MM.1S (cell line): ENCODE results near the gene XK.
A peak's percentile ranks its signal among the peaks of the same experiment; 100 is the strongest.

Source experiments
- DNase-seq: peaks from one replicate; pipeline ENCODE4 v3.0.0-alpha.2; 2015
- H2AFZ ChIP-seq: fragments of 300-600 bp; sonication (generic); 2 replicates; pipeline ENCODE4 v1.6.0; 2016; ENCODE audit warnings: antibody characterized with exemption, low read length
- H3F3A ChIP-seq: fragments of 300-600 bp; sonication (generic); 2 replicates; pipeline ENCODE4 v1.6.1; 2016; ENCODE audit warnings: mild to moderate bottlenecking, antibody characterized with exemption, low read length, moderate library complexity, mixed read lengths; ENCODE audit not compliant: insufficient read depth
- H3K27ac ChIP-seq: fragments of 300-600 bp; sonication (generic); 2 replicates; pipeline ENCODE4 v1.5.1; 2016; ENCODE audit warnings: mild to moderate bottlenecking, low read length
- H3K27me3 ChIP-seq: fragments of 300-600 bp; sonication (generic); replicated peaks from 2 replicates; pipeline ENCODE4 v1.6.0; 2016; ENCODE audit warnings: low read length; ENCODE audit not compliant: insufficient read depth
- H3K36me3 ChIP-seq: fragments of 300-600 bp; sonication (generic); replicated peaks from 2 replicates; pipeline ENCODE4 v1.6.1; 2016; ENCODE audit warnings: mild to moderate bottlenecking, low read length, mixed read lengths; ENCODE audit not compliant: insufficient read depth
- H3K4me1 ChIP-seq: fragments of 300-600 bp; sonication (generic); 2 replicates; pipeline ENCODE4 v1.6.1; 2016; ENCODE audit warnings: low read length, mixed read lengths
- H3K4me2 ChIP-seq: fragments of 300-600 bp; sonication (generic); 2 replicates; pipeline ENCODE4 v1.6.0; 2016; ENCODE audit warnings: low read depth, low read length
- H3K4me3 ChIP-seq: fragments of 300-600 bp; sonication (generic); 2 replicates; pipeline ENCODE4 v1.5.1; 2016; ENCODE audit warnings: low read length, mixed read lengths
- H3K79me2 ChIP-seq: fragments of 300-600 bp; sonication (generic); 2 replicates; pipeline ENCODE4 v1.6.1; 2016; ENCODE audit warnings: mixed run types, low read length, mixed read lengths
- H3K9ac ChIP-seq: fragments of 300-600 bp; sonication (generic); 2 replicates; pipeline ENCODE4 v1.6.1; 2016; ENCODE audit warnings: low read length, mixed read lengths
- H3K9me2 ChIP-seq: fragments of 300-600 bp; sonication (generic); replicated peaks from 2 replicates; pipeline ENCODE4 v1.6.1; 2016; ENCODE audit warnings: mild to moderate bottlenecking, low read length, mixed read lengths; ENCODE audit not compliant: insufficient read depth
- H3K9me3 ChIP-seq: fragments of 300-600 bp; sonication (generic); replicated peaks from 2 replicates; pipeline ENCODE4 v1.6.1; 2016; ENCODE audit warnings: mild to moderate bottlenecking, low read length, mixed read lengths; ENCODE audit not compliant: insufficient read depth
- H4K20me1 ChIP-seq: fragments of 300-600 bp; sonication (generic); 2 replicates; pipeline ENCODE4 v1.6.1; 2016; ENCODE audit warnings: mild to moderate bottlenecking, low read length, moderate library complexity, mixed read lengths; ENCODE audit not compliant: insufficient read depth
- CTCF ChIP-seq: fragments of 300-600 bp; sonication (generic); IDR thresholded peaks from 2 replicates; pipeline ENCODE4 v1.5.1; 2016; ENCODE audit warnings: antibody characterized with exemption, low read length, mixed read lengths
- EZH2 ChIP-seq: fragments of 300-600 bp; sonication (generic); optimal IDR thresholded peaks from 2 replicates; pipeline ENCODE3; 2017; ENCODE audit warnings: low read depth, mild to moderate bottlenecking, antibody characterized with exemption, low read length, mixed read lengths
- EZH2phosphoT487 ChIP-seq: fragments of 300-600 bp; sonication (generic); IDR thresholded peaks from 2 replicates; pipeline ENCODE4 v1.6.1; 2018; ENCODE audit warnings: antibody characterized with exemption, low read length

The XK gene

DNA sequence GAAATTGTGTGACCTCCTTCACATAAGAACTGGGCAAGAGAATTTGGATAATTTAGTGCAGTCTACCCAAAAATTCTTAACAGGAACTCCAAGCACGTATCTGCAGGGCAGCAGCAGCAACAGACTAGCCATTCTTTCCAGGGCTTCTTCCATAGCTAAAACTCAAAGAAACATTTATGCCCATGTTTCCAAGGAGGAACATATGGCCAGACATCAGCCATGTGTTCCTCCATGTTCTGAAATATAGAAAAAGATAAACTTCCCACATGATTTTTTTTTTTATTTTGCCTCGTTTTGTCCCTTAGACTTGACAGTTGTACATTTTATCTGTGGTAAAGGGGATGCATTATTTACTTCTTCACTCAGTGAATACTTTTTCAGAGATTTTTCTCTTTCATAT lies 66.7 kb downstream of the XK start:
- peaks cover 28% of the 10 kb centered on the region for H3F3A ChIP-seq

DNA sequence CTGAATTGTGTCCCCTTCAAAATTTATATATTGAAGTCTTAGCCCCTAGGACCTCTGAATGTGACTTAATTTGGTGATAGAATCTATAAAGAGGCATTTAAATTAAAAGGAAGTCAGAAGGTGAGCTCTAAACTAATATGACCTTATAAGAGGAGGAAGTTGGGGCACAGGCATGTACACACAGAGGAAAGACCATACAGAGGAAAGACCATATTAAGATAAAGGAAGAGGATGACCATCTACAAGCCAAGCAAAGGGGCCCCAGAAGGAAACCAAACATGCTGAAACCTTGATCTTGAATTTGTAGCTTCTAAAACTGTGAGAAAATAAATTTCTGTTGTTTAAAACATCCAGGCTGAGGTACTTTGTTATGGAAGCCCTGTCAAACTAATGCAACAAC lies 67.3 kb downstream of the XK start:
- DNase-seq, result no peak
- Histone ChIP-seq H3K27me3 (no peaks in the 10 kb centered on the region), H3K36me3 (no peaks in the 10 kb centered on the region), H3K9ac (no peak overlapping the region), H3K9me2 (no peaks in the 10 kb centered on the region), H3K4me1 (peaks cover 51% of the 10 kb centered on the region), H3K27ac (no peak overlapping the region; the same call in 1 of the 2 replicates), H2AFZ (no peak overlapping the region), H4K20me1 (no peaks in the 10 kb centered on the region), H3K4me3 (no peak overlapping the region), H3K79me2 (no peaks in the 10 kb centered on the region), H3F3A (peaks cover 28% of the 10 kb centered on the region), H3K9me3 (no peaks in the 10 kb centered on the region), H3K4me2 (no peak overlapping the region)
- TF ChIP-seq CTCF (no peak), EZH2 (no peak), EZH2phosphoT487 (no peak)

More for the DNA sequence above, 66.7 kb downstream of the XK start:
- no peak for TF ChIP-seq EZH2
- no peak for TF ChIP-seq CTCF
- TF ChIP-seq EZH2phosphoT487, result no peak
- Histone ChIP-seq H3K27ac (no peak overlapping the region), H3K9ac (no peak overlapping the region), H4K20me1 (no peaks in the 10 kb centered on the region), H3K4me2 (no peak overlapping the region), H3K4me1 (peaks cover 51% of the 10 kb centered on the region), H3K9me2 (no peaks in the 10 kb centered on the region), H3K79me2 (no peaks in the 10 kb centered on the region), H3K4me3 (no peak overlapping the region), H3K27me3 (no peaks in the 10 kb centered on the region), H3K9me3 (no peaks in the 10 kb centered on the region), H3K36me3 (no peaks in the 10 kb centered on the region), H2AFZ (no peak overlapping the region)
- no peak for DNase-seq

DNA sequence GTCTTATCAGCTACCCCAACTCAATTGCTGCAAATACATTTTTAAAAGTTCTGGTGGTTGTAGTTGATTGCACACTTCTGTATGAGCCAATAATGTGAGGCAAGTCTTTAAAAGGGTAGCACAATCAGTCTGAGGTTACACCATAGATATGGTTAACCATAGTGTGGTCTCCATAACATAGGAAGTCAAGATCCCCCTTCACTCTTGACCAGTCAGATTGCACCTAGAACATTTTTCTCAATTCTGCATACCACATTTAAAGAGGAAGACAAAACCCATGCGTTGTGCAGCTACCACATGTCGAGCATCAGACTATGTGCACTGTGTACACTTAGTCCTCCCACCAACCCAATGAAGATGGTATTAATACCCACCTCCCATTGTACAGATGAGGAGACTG lies 67.8 kb downstream of the XK start:
- H3K9ac ChIP-seq, result no peak overlapping the region
- no peaks in the 10 kb centered on the region for H3K36me3 ChIP-seq
- H3K4me3 ChIP-seq, result no peak overlapping the region
- peaks cover 28% of the 10 kb centered on the region for H3F3A ChIP-seq
- no peaks in the 10 kb centered on the region for H3K27me3 ChIP-seq
- no peaks in the 10 kb centered on the region for H4K20me1 ChIP-seq
- no peaks in the 10 kb centered on the region for H3K79me2 ChIP-seq
- TF ChIP-seq EZH2phosphoT487, result no peak
- TF ChIP-seq CTCF, result no peak
- TF ChIP-seq EZH2, result no peak
- no peaks in the 10 kb centered on the region for H3K9me3 ChIP-seq
- no peaks in the 10 kb centered on the region for H3K9me2 ChIP-seq
- H3K27ac ChIP-seq, result peak overlapping the region; percentile 99; the same call in 1 of the 2 replicates
- H2AFZ ChIP-seq, result no peak overlapping the region
- no peak for DNase-seq
- no peak overlapping the region for H3K4me2 ChIP-seq
- H3K4me1 ChIP-seq, result peaks cover 51% of the 10 kb centered on the region

GRCh38 chrX:37754516-37754915 lies 68.9 kb downstream of the XK start:
- Histone ChIP-seq H3K9me3 (0 out of 2 replicates have a peak, but pooled peaks cover 3% of the 10 kb centered on the region), H3K9me2 (no peaks in the 10 kb centered on the region), H3K4me2 (peak overlapping the region; percentile 61), H3K4me1 (peaks cover 54% of the 10 kb centered on the region), H3K4me3 (no peak overlapping the region; the same call in 1 of the 2 replicates), H3K27ac (peak overlapping the region; percentile 99), H2AFZ (peak overlapping the region; percentile 44; the same call in 1 of the 2 replicates), H3K9ac (peak overlapping the region; percentile 28; the same call in 1 of the 2 replicates), H4K20me1 (no peaks in the 10 kb centered on the region), H3K36me3 (no peaks in the 10 kb centered on the region), H3K79me2 (no peaks in the 10 kb centered on the region), H3F3A (peaks cover 28% of the 10 kb centered on the region), H3K27me3 (no peaks in the 10 kb centered on the region)
- no peak for DNase-seq
- no peak for TF ChIP-seq EZH2
- no peak for TF ChIP-seq EZH2phosphoT487
- TF ChIP-seq CTCF, result no peak
